HuH-7.5 (cell line): Measurements from ENCODE around the gene TMEM141.
A peak's percentile ranks its signal among the peaks of the same experiment; 100 is the strongest.

Experiments used
- DNase-seq: peaks from one replicate; pipeline ENCODE4 v3.0.0; 2011; ENCODE audit warnings: low spot score

Gene TMEM141

DNA sequence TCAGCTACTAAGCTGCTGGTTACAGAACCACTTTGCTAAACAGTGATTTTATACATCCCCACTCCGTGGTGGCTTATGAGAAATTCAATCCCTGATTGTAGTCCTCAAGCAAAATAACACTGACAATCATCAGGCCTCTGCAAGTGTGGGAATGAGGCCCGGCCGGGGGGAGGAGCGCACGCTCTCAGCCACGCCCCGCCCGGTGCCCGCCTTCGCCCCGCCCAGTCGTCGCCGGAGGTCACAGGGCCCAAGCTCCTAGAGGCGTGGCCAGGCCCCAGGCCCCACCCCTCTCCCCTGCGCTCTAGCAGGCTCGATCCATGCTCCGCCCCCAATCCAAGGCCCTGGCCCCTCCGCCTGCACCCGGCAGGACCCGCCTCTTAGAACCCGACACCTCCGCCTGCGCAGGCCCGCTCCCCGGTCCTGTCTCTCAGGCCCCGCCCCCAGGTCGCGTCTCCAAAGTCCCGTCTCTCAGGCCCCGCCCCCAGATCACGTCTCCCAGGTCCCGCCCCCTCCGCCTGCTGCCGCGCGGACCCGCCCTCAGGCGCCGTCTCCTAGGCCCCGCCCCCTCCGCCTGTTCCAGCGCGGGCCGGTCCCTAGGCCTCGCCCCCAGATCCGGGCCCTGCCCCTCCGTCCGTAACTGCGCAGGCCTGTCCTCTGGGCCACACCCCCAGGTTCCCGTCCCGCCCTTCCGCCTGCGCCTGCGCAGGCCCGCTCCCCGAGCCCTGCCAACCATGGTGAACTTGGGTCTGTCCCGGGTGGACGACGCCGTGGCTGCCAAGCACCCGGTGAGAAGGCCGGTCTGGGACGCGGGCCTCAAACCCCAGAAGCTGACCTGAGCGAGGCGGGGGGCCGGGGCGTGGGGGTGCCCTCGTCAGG lies at the start of gene TMEM141:
Gene TMEM141, plus strand, starts transcription at position 705 of the 876 bp plus-strand sequence. Its CDS starts 27 bp downstream, at position 732.
- DNase-seq = peak; percentile 92

DNA sequence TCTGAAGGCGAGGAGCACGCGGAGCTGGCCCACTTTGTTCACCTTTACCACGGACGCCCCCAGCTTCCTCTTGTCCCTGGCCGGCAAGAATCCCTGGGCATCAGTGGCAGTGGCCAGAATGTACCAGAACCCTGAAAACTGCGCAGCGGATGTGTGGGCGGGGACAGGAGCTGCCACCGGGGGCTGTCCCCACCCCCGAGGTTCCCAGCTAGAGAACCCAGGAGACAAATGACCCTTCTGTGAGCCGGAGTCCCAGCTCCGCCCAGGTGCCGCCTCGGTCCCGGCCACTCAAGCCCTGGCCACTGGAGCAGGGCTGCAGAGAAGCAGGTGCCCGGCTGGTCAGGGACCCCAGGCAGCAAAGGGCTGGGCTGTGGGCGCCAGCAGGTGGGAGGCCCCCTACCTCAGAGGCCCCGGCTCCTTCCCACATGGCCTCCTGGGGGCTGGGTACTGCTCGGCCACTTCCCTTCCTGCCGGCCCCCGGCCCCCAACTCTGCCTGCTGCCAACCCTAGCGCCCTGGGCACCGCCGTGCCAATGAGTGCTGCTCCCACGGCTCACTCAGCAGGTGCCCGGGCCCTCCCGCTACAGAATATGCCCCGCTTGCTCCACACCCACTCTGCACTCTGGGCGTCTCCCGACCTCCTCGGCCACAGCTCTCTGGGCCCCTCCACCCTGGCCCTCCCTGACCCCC lies 49.1 kb upstream of the TMEM141 start:
- DNase-seq = no peak

DNA sequence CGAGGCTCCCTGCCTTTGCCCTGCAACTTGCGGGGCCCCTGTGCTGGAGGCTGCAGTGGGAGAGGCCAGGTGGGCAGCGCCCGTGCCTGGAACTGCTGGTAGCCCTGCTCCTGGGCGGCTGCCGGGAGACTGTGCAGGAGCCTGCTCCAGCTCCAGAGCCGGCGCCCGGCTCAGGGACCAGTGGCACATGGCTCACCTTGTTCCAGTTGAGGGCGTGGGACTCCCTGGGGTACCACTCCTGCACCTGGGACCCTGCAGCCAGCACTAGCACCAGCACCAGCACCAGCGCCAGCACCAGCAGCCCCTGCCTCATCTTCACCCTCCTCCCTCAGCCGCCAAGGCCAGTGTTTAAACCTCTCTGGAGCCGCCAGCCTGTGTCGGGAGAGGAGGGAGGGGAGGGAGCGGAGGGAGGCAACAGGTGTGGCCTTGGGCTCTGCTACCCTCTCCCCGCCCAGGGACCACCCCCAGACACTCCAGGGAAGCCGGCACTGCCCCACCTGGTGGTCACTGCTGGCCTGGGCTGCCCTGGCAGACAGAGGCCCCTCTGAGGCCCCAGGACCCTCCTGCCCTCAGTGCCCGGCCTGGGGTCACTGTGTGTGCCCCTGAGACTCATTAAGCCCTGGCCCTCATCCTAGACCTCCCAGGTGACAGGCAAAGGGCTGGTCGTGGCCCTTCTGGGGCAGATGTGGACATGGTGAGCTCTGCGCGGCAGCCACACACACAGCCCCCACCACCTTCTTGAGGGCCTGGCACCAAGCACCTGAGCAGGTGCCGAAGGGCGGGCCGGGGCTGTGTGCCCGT lies 48.4 kb upstream of the TMEM141 start, which contains the start of gene LCN10:
Gene LCN10, minus strand, starts transcription at position 350 of the 801 bp plus-strand sequence. Its CDS starts 37 bp downstream, at position 313.
- peak; percentile 85 for DNase-seq

GRCh38 chr9:136743639-136744211 lies 47.4 kb upstream of the TMEM141 start:
- DNase-seq = no peak

- DNase-seq = no peak
Observed at GRCh38 chr9:136744773-136745172, 46.4 kb upstream of the TMEM141 start.

GRCh38 chr9:136745389-136746154 lies 45.6 kb upstream of the TMEM141 start:
- no peak for DNase-seq

- DNase-seq = no peak
Observed at GRCh38 chr9:136746155-136746490, 45.0 kb upstream of the TMEM141 start.

DNA sequence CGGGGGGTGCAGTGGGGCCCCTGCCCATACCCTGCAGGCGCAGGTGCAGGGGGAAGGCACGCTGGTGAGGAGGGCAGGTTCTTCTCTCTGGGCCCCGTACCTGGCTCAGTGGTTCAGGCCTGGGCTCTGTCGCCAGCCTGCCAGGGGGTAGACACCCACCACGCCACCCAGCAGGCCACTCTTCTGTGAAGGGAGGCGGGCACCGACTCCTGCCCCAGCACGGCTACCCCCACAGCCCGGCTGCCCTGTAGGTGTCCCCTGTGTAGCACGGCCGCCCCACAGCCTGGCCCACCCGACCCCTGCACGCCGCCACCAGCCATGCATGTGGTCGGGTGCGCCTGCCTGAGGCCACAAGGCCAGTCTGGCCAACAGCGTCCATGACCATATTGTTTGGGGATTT lies 44.5 kb upstream of the TMEM141 start:
- DNase-seq = no peak

DNA sequence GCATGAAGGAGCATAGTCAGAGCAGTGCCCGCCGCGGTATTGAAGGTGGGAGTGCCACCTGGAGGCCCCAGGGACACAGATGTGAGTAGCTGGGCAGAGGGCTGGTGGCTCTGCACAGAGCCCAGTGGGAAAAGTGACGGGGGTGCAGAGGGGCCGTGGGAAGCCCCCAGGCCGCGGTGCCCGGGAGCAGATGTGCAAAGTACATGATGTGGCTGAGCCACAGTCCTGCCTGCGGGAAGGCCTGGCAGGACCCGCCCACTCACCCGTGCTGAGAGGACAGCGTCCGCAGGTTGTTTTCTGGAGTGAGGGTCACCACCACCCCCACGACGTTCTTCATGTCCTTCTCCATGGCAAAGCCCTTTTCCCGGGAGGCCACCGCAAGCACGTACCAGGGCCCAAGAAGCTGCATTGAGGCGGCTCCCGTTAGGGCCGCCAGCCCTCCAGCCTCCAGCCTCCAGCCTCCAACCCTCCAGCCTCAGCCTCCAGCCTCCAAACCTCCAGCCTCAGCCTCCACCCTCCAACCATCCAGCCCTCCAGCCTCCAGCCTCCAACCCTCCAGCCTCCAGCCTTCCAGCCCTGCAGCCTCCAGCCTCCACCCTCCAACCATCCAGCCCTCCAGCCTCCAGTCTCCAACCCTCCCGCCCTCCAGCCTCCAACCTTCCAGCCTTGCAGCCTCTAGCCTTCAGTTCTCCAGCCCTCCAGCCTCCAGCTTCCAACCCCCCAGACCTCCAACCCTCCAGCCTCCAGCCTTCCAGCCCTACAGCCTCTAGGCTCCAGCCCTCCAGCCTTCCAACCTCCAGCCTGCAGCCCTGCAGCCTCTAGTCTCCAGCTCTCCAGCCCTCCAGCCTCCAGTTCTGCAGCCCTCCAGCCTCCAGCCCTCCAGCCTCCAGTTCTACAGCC lies 43.7 kb upstream of the TMEM141 start:
- no peak for DNase-seq

GRCh38 chr9:136748201-136748600 lies 42.9 kb upstream of the TMEM141 start, which contains the start of gene LCN6:
LCN6 (minus strand) TSS chr9:136748525; CDS start chr9:136748483, 42 bp downstream.
- DNase-seq = no peak

DNA sequence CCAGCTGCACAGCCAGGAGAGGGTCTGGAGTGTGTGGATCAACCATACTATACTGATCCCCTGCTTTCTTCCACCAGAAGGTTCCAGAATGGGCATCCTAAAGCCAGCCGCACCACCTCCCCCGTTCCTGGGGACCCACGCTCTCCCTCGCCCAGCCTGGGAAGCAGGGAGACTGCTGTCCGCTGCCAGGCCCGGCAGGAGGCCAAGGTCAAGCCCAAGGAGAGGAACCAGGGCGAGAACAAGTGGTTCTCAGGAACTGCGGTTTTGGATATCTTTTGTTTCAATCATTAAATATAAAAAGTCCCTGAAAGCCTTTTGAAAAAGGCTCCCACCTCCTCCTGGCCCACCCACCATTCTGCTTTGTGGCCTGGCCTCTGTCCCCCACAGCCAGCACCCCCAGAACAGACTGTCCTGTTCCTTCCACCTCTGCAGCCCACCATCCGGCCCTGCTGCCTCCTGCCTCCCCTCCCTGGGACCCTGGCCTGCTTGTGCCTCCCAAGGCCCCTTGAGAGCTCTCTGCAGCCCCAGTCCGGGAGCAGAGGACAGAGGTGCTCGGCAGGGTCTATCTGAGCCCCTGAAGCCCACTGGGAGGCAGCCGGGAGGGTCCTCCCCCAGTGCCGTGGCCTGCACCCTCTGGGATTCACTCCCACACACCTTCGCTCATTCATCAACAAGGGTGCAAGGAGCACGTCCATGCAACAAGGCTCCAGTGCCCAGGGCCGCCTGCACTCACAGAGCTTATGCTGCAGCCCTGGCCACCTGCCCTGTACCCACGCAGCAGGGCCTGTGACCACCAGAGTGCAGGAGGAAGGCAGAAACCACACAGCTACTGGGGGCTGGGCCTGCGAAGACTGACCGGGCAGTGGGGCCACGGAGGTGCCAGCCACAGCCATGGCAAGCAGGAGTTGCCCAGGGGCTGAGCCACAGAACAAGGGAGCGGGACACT lies 42.2 kb upstream of the TMEM141 start:
- DNase-seq = no peak

- no peak for DNase-seq
Observed at GRCh38 chr9:136750526-136750925, 40.6 kb upstream of the TMEM141 start.

- no peak for DNase-seq
Observed at GRCh38 chr9:136751244-136751643, 39.9 kb upstream of the TMEM141 start.

DNA sequence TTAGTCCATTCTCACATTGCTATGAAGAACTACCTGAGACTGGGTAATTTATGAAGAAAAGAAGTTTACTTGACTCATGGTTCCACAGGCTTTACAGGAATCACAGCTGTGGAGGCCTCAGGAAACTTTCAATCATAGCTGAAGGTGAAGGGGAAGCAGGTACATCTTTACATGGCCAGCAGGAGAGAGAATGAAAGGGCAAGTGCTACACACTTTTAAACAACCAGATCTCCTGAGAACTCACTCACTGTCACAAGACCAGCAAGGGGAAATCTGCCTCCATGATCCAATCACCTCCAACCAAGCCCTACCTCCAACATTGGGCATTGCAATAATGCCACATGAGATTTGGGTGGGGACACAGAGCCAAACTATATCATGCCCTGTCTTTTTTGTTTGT lies 39.3 kb upstream of the TMEM141 start:
- DNase-seq = no peak

- no peak for DNase-seq
Observed at GRCh38 chr9:136753371-136754058, 37.6 kb upstream of the TMEM141 start.

DNA sequence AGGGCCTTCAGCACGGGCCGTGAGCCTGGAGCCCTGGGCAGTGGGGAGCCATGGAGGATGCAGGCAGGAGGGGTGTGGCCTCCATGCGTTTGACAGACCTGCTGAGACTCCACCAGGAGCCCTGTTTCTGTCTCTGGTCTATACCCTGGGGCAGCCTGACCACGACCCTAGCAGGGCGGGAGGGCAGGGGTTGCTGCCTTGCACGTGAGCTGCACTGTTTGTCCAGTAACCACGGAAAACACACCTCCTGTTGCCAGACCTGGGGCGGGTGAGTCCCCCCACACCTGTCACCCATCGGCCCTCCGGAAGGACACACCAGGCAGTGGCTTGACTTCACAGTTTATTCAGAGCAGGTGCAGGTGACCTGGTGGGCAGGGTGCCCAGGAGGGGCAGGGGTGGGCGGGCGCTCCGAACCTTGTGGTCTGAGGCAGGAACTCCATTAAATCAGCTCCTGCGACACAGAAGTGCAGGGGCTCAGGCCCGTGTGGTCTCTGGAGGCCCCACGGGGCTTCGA lies 37.0 kb upstream of the TMEM141 start:
- no peak for DNase-seq

DNA sequence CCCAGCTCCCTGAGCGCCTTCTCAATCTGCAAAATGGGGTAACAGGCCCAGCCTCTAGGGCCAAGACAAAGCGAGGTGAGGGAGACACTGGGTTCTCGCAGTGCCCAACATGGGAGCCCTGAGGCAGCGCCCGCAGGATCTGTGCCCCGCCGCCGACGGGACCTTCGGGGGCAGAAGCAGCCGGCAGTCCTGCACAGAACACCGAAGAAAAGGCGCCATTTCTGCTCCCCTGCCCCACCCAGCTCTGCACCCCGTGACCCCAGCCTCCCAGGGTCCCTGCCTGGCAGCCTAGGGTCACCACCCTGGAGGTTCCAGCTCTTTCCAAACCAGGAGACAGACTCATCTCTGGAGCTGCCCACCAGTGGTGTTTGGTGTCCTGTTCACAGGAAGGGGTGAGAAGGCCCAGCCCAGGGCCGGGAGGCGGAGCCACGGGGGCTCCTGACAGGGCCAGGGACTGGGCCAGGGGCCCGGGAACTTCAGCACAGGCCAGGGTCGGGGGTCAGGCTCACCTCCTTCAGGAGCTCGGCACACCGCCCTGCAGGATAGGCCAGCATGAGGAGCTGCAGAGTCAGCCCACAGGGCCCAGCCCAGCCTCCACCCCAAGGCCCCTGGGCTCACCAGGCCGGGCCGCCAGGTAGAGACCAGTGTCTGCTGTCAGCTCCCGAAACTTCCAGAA lies 36.4 kb upstream of the TMEM141 start:
- DNase-seq = no peak
